PFSK-1 (cell line): ENCODE results near the gene BABAM2.

Source experiments
- FOXP2 ChIP-seq: optimal IDR thresholded peaks from 2 replicates; pipeline ENCODE3; 2011; ENCODE audit warnings: borderline replicate concordance, control low read depth, inconsistent platforms; ENCODE audit not compliant: insufficient read depth; ENCODE audit errors: extremely low read length, extremely low read depth
- POLR2AphosphoS5 ChIP-seq: IDR thresholded peaks from 2 replicates; pipeline ENCODE4 v1.6.1; 2012; ENCODE audit warnings: low read depth, mild to moderate bottlenecking, control low read depth, low read length, moderate library complexity
- REST ChIP-seq, 2 experiments: IDR thresholded peaks; 2 replicates each; pipeline versions ENCODE4 v1.6.1 to v1.8.0; 2011 to 2012; ENCODE audit warnings: low read depth in 2 of 2, low read length in 2 of 2, control low read depth in 1 of 2, inconsistent platforms in 1 of 2, mild to moderate bottlenecking in 1 of 2, moderate library complexity in 1 of 2; ENCODE audit not compliant: insufficient read depth in 1 of 2
- SIN3A ChIP-seq: IDR thresholded peaks from 2 replicates; pipeline ENCODE4 v1.6.1; 2012; ENCODE audit warnings: mild to moderate bottlenecking, low read length, moderate library complexity, borderline replicate concordance; ENCODE audit not compliant: insufficient read depth
- TAF1 ChIP-seq: IDR thresholded peaks from 2 replicates; pipeline ENCODE4 v1.6.1; 2012; ENCODE audit warnings: low read length, control low read depth, borderline replicate concordance; ENCODE audit not compliant: insufficient read depth

The BABAM2 gene

GRCh38 chr2:28350791-28351285 is 460.3 kb downstream of the BABAM2 start:
- TF ChIP-seq TAF1 (no peak), SIN3A (no peak), FOXP2 (no peak), REST (IDR thresholded peaks at IDR 0.05; ENCODE audit: insufficient read depth in 1 of 2, low read depth in 2 of 2, low read length in 2 of 2) (no peak)

GRCh38 chr2:28351621-28352020 is 461.1 kb downstream of the BABAM2 start:
- TF ChIP-seq TAF1 (no peak), POLR2AphosphoS5 (no peak), REST (IDR thresholded peaks at IDR 0.05; ENCODE audit: insufficient read depth in 1 of 2, low read depth in 2 of 2, low read length in 2 of 2) (no peak), FOXP2 (no peak), SIN3A (no peak)

GRCh38 chr2:28352104-28352503 is 461.6 kb downstream of the BABAM2 start:
- TF ChIP-seq FOXP2, result no peak
- TF ChIP-seq POLR2AphosphoS5, result no peak
- no peak for TF ChIP-seq REST (IDR thresholded peaks at IDR 0.05; ENCODE audit: insufficient read depth in 1 of 2, low read depth in 2 of 2, low read length in 2 of 2)
- TF ChIP-seq TAF1, result no peak
- TF ChIP-seq SIN3A, result no peak

- TF ChIP-seq FOXP2 (no peak), POLR2AphosphoS5 (no peak), TAF1 (no peak), SIN3A (no peak), REST (IDR thresholded peaks at IDR 0.05; ENCODE audit: insufficient read depth in 1 of 2, low read depth in 2 of 2, low read length in 2 of 2) (no peak)
Measured at GRCh38 chr2:28352610-28353195, 462.2 kb downstream of the BABAM2 start.
